Tibial nerve (tissue), 4 donors: ENCODE data around the gene SHROOM1. TPM values are rescaled to one million over a fixed set of nuclear protein-coding genes. Genes with fewer than 3 reads are reported as not detected.
"Not testable (repeated sequence)": the region's sequence is repeated elsewhere in the genome, so short reads cannot be mapped to it uniquely, and the experiment has no call there.

Experiments used
- DNase-seq, 2 donors: peaks; one replicate each; pipeline ENCODE4 v3.0.0-alpha.2; 2019; ENCODE audit warnings: low spot score in 2 of 2
- H3K27ac ChIP-seq, 4 donors: fragments of 200-600 bp; sonication (generic) in 3 of 4; one replicate each; pipeline ENCODE4 v1.5.1; 2017 to 2019; ENCODE audit warnings: mild to moderate bottlenecking in 1 of 4
- H3K27me3 ChIP-seq, 2 donors: fragments of 200-600 bp; sonication (generic) in 1 of 2; one replicate each; pipeline versions ENCODE4 v1.5.1 to v1.6.0; 2017 to 2019
- H3K36me3 ChIP-seq, 3 donors: fragments of 200-600 bp; sonication (generic); one replicate each; pipeline ENCODE4 v1.5.1; 2018 to 2019
- H3K4me1 ChIP-seq, 4 donors: fragments of 200-600 bp; sonication (generic) in 3 of 4; one replicate each; pipeline ENCODE4 v1.5.1; 2017 to 2019
- H3K4me3 ChIP-seq, 4 donors: fragments of 200-600 bp; sonication (generic) in 3 of 4; one replicate each; pipeline ENCODE4 v1.5.1; 2017 to 2019; ENCODE audit warnings: mild to moderate bottlenecking in 1 of 4, moderate library complexity in 1 of 4
- H3K9me3 ChIP-seq, 4 donors: fragments of 200-600 bp; sonication (generic) in 3 of 4; one replicate each; pipeline ENCODE4 v1.5.1; 2017 to 2019
- CTCF ChIP-seq, 5 experiments: fragments of 200-600 bp in 3 of 5; fragments of 450-650 bp in 2 of 5; sonication (generic) in 3 of 5; IDR thresholded peaks; one replicate each; pipeline ENCODE4 v1.5.1; 2016 to 2019; ENCODE audit warnings: antibody characterized with exemption in 5 of 5, mild to moderate bottlenecking in 3 of 5, moderate library complexity in 2 of 5
- EP300 ChIP-seq, 2 donors: sonication (generic); formaldehyde crosslinking; IDR thresholded peaks; one replicate each; pipeline ENCODE4 v1.6.1; 2017; ENCODE audit warnings: antibody characterized with exemption in 2 of 2, mild to moderate bottlenecking in 1 of 2
- POLR2A ChIP-seq, 2 donors: fragments of 450-650 bp; IDR thresholded peaks; one replicate each; pipeline ENCODE4 v1.6.1; 2017; ENCODE audit warnings: antibody characterized with exemption in 2 of 2, mild to moderate bottlenecking in 2 of 2, moderate library complexity in 2 of 2
- WGBS, 2 donors: methylation state at CpG; one replicate each; pipeline ENCODE4 v1.1.5; 2018; 5-methylcytosine and 5-hydroxymethylcytosine counted together
- total RNA-seq, 4 donors: library from RNA; depleted of rRNA; stranded (reverse); fragments of >200 nt; gene quantifications; one replicate each; pipeline ENCODE4 v1.1.0, GENCODE V29; 2016

Gene SHROOM1
- total RNA-seq, 4 donors from 2014 or later, result 29.1 to 67.5 (median 38.5) TPM

GRCh38 chr5:132808866-132809265 is 21.6 kb downstream of the SHROOM1 start:
- no peak overlapping the region for H3K4me3 ChIP-seq
- no peak overlapping the region for H3K27ac ChIP-seq
- no peak for DNase-seq
- peaks cover 5 to 57% of the 10 kb centered on the region in 2 donors for H3K27me3 ChIP-seq
- WGBS, 2 donors, result 45 to 48% methylated on average over 3 of the region's 3 CpGs
- no peaks in the 10 kb centered on the region for H3K36me3 ChIP-seq
- TF ChIP-seq POLR2A (IDR thresholded peaks at IDR 0.05) (no peak), CTCF (IDR thresholded peaks at IDR 0.05) (no peak)
- peaks cover 0 to 14% (median 3%) of the 10 kb centered on the region in 4 donors for H3K4me1 ChIP-seq
- no peaks in the 10 kb centered on the region for H3K9me3 ChIP-seq

GRCh38 chr5:132808448-132808847 is 22.0 kb downstream of the SHROOM1 start:
- TF ChIP-seq EP300 (IDR thresholded peaks at IDR 0.05), result no peak
- TF ChIP-seq POLR2A (IDR thresholded peaks at IDR 0.05), result no peak
- TF ChIP-seq CTCF (IDR thresholded peaks at IDR 0.05), result no peak
- 60 to 73% methylated on average over 2 of the region's 2 CpGs for WGBS, 2 donors
- peaks cover 5 to 53% of the 10 kb centered on the region in 2 donors for H3K27me3 ChIP-seq

GRCh38 chr5:132807163-132807838 is 23.1 kb downstream of the SHROOM1 start:
- H3K9me3 ChIP-seq, result no peaks in the 10 kb centered on the region
- TF ChIP-seq POLR2A (IDR thresholded peaks at IDR 0.05), result no peak
- TF ChIP-seq CTCF (IDR thresholded peaks at IDR 0.05), result no peak
- TF ChIP-seq EP300 (IDR thresholded peaks at IDR 0.05), result no peak
- 53 to 54% methylated on average over 12 of the region's 12 CpGs for WGBS, 2 donors
- no peaks in the 10 kb centered on the region for H3K36me3 ChIP-seq
- no peak for DNase-seq
- H3K27me3 ChIP-seq, result peaks cover 2 to 51% of the 10 kb centered on the region in 2 donors
- peak overlapping the region in 2 of 4 donors; percentile 24 to 40 for H3K27ac ChIP-seq
- H3K4me1 ChIP-seq, result no peaks in the 10 kb centered on the region
- H3K4me3 ChIP-seq, result no peak overlapping the region

More at GRCh38 chr5:132808448-132808847, 22.0 kb downstream of the SHROOM1 start:
- no peaks in the 10 kb centered on the region for H3K9me3 ChIP-seq
- H3K36me3 ChIP-seq, result no peaks in the 10 kb centered on the region
- H3K4me1 ChIP-seq, result peaks cover 0 to 10% (median 3%) of the 10 kb centered on the region in 4 donors
- no peak overlapping the region for H3K27ac ChIP-seq
- no peak for DNase-seq
- H3K4me3 ChIP-seq, result no peak overlapping the region

GRCh38 chr5:132806804-132807162 is 23.7 kb downstream of the SHROOM1 start:
- WGBS, 2 donors, result 89 to 92% methylated on average over 12 of the region's 12 CpGs
- DNase-seq, result not testable (repeated sequence)

GRCh38 chr5:132805872-132806271 is 24.6 kb downstream of the SHROOM1 start:
- WGBS, 2 donors, result 79 to 87% methylated on average over 5 to 6 of the region's 6 CpGs
- peaks cover under 1 to 42% of the 10 kb centered on the region in 2 donors for H3K27me3 ChIP-seq
- not testable (repeated sequence) for H3K4me3 ChIP-seq, H3K36me3 ChIP-seq, H3K9me3 ChIP-seq, H3K4me1 ChIP-seq, H3K27ac ChIP-seq, DNase-seq

More at GRCh38 chr5:132806804-132807162, 23.7 kb downstream of the SHROOM1 start:
- H3K9me3 ChIP-seq, H3K4me3 ChIP-seq, H3K36me3 ChIP-seq, H3K4me1 ChIP-seq: not testable (repeated sequence)
- Histone ChIP-seq H3K27ac (peak overlapping the region in 2 of 4 donors; percentile 24 to 40), H3K27me3 (peaks cover 2 to 51% of the 10 kb centered on the region in 2 donors)

GRCh38 chr5:132804219-132804618 is 26.2 kb downstream of the SHROOM1 start:
- H3K36me3 ChIP-seq, H3K9me3 ChIP-seq, H3K4me1 ChIP-seq, H3K27ac ChIP-seq, DNase-seq, H3K4me3 ChIP-seq: not testable (repeated sequence)
- 88 to 92% methylated on average over 1 of the region's 1 CpG for WGBS, 2 donors
- peaks cover 0 to 28% of the 10 kb centered on the region in 2 donors for H3K27me3 ChIP-seq

- not testable (repeated sequence) for H3K9me3 ChIP-seq, H3K4me3 ChIP-seq, DNase-seq, H3K27ac ChIP-seq, H3K4me1 ChIP-seq, H3K36me3 ChIP-seq
- peaks cover 0 to 20% of the 10 kb centered on the region in 2 donors for H3K27me3 ChIP-seq
- 84 to 86% methylated on average over 5 of the region's 5 CpGs for WGBS, 2 donors
Observed at GRCh38 chr5:132802685-132803066, 27.8 kb downstream of the SHROOM1 start.
